ENCODE data around the gene RNF150.

RNF150 gene

DNA sequence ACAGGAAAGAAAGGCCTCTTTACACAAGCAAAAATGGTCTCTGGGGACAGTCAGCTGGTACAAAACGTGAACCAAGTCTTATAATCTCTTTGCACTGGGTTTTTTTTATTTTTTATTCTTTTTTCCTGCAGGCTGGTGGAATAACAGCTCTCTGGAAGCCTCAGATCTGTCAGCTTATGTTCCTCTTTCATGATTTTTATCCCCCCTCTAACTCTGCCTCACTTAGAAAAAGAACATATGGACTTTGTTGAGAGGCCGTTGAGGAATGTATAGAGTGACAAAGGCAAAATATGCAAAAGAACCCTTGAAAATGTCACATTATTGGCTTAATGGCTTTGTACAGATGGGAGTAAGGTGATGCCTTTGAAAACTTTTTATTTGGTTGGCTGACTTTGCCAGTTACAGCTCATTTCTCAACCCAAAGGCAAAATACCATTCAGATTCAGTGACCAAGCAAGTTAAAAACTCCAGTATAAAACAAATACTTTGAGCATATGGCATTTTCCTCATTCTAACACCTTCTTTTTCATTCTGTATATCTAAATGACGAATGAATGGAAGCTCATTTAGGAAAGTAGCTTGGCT is 111.1 kb downstream of the RNF150 start:
- no peak overlapping the region for H3K4me3 ChIP-seq (ENCODE audit: low read depth, low read length)
- H3K27ac ChIP-seq, result no peak overlapping the region
- no peaks in the 10 kb centered on the region for H3K9me3 ChIP-seq (ENCODE audit: severe bottlenecking)
- H3K36me3 ChIP-seq, result no peaks in the 10 kb centered on the region
- DNase-seq, result no peak
- H3K27me3 ChIP-seq (ENCODE audit: insufficient read depth, low read depth, severe bottlenecking), result no peaks in the 10 kb centered on the region
- no peak for TF ChIP-seq CTCF (IDR thresholded peaks at IDR 0.05; ENCODE audit: low read depth, low read length)

DNA sequence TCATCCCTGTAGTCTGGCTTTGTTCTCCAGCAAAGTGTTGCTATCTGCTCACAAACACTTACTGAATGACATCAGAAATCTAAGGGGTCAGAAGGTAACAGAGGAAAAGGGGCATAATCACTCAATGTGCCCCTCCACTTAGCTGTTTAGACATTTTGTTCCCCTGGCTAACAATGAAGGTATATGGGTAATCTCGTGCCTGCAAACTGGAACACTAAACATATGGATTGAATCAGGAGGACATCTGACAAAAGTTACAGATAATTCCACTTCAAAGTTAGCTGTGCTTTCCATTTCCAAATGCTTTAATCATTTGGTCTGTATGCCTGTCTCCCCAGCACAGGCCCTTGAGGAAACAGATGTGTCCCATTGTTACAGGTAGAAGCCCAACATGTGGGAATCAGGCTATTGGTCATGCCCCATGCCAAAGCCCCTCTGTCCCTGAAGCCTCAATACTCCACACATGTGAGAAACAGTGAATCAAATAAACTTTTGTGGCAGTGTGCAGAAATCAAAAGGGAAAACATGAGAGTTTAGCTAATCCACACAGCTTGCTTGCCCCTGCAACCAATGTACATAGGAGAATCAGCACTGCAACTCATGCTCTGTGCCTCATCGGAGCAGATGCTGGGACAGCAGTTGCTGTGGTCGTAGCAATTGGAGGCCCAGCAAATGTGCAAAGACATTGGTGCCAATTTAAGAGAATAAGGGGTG is 111.7 kb downstream of the RNF150 start:
- no peak for TF ChIP-seq CTCF (IDR thresholded peaks at IDR 0.05; ENCODE audit: low read depth, low read length)
- no peak for DNase-seq
- no peak overlapping the region for H3K27ac ChIP-seq
- no peaks in the 10 kb centered on the region for H3K27me3 ChIP-seq (ENCODE audit: insufficient read depth, low read depth, severe bottlenecking)
- H3K36me3 ChIP-seq, result no peaks in the 10 kb centered on the region
- no peak overlapping the region for H3K4me3 ChIP-seq (ENCODE audit: low read depth, low read length)
- no peaks in the 10 kb centered on the region for H3K9me3 ChIP-seq (ENCODE audit: severe bottlenecking)

DNA sequence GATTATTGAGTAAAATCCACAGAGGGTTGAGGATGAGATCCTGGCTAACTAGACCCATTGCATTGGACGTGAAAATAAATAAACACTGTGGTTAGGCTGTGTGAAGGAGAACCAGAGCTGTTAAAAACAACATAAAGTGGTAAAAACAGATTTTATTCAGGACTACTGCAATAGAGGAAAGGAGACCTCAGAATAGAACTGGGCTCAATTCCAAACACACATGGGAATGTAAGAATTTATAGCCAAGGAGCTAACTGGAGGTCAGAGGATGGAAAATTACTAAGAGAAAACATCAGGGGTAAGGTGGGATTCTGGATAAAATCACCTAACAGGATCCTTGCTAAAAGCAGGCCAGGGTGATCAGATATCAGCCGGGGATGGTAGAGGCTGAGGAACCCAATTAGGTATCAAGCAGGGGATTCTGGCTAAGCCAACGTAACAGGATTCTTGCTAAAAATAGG is 112.4 kb downstream of the RNF150 start:
- no peak overlapping the region for H3K27ac ChIP-seq
- H3K27me3 ChIP-seq (ENCODE audit: insufficient read depth, low read depth, severe bottlenecking), result no peaks in the 10 kb centered on the region
- no peaks in the 10 kb centered on the region for H3K9me3 ChIP-seq (ENCODE audit: severe bottlenecking)
- DNase-seq, result no peak
- no peak for TF ChIP-seq CTCF (IDR thresholded peaks at IDR 0.05; ENCODE audit: low read depth, low read length)
- no peak overlapping the region for H3K4me3 ChIP-seq (ENCODE audit: low read depth, low read length)
- no peaks in the 10 kb centered on the region for H3K36me3 ChIP-seq

GRCh38 chr4:141019768-141020167 is 113.5 kb downstream of the RNF150 start:
- no peak for TF ChIP-seq CTCF (IDR thresholded peaks at IDR 0.05; ENCODE audit: low read depth, low read length)
- no peak overlapping the region for H3K4me3 ChIP-seq (ENCODE audit: low read depth, low read length)
- DNase-seq, result no peak
- H3K27ac ChIP-seq, result no peak overlapping the region
- H3K27me3 ChIP-seq (ENCODE audit: insufficient read depth, low read depth, severe bottlenecking), result no peaks in the 10 kb centered on the region
- no peaks in the 10 kb centered on the region for H3K36me3 ChIP-seq
- H3K9me3 ChIP-seq (ENCODE audit: severe bottlenecking), result no peaks in the 10 kb centered on the region

GRCh38 chr4:141016117-141016798 is 117.0 kb downstream of the RNF150 start:
- Histone ChIP-seq H3K27me3 (ENCODE audit: insufficient read depth, low read depth, severe bottlenecking) (no peaks in the 10 kb centered on the region), H3K36me3 (no peaks in the 10 kb centered on the region), H3K9me3 (ENCODE audit: severe bottlenecking) (no peaks in the 10 kb centered on the region), H3K27ac (no peak overlapping the region), H3K4me3 (ENCODE audit: low read depth, low read length) (no peak overlapping the region)
- no peak for TF ChIP-seq CTCF (IDR thresholded peaks at IDR 0.05; ENCODE audit: low read depth, low read length)
- DNase-seq, result no peak

Data from WERI-Rb-1 (cell line).